Mesenteric fat pad (tissue), 1 donor: Measurements from ENCODE around the gene LIPH. TPM values are rescaled to one million over a fixed set of nuclear protein-coding genes. Genes with fewer than 3 reads are reported as not detected.
"Not testable (repeated sequence)": the region's sequence is repeated elsewhere in the genome, so short reads cannot be mapped to it uniquely, and the experiment has no call there.

Experiments used
- DNase-seq: peaks from one replicate; pipeline ENCODE4 v3.0.0-alpha.2; 2020; ENCODE audit warnings: low spot score
- total RNA-seq: library from RNA; stranded (reverse); fragmentation: NEBNext Ultra II Directional; extraction: Animal tissue kit (Norgen Biotek cat#: 25700); gene quantifications from one replicate; pipeline ENCODE4 v1.2.1, GENCODE V29; 2021
- donor health status: DM: yes; HTN: yes; CAD: no.

Gene LIPH
- total RNA-seq, 1 donor from 2014 or later: 0.48 TPM

DNA sequence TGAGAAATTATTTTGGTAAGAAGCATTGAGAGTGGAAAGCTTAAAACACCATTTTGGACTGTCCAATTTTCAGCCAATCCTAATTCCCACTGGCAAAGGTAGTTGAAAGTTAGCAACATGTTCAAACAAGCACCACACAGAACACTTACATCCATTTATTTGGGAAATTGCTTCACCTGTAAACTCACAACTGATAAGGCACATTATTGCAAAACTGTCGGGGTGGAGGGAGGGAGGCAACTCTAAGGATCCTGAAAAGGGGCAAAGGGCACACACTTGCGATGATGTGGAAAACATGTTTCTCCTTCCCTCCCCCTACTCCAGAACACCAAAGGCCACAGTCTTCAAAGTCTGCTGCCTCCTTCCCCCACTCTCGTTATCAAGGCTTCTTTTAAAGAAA is 62.9 kb downstream of the LIPH start:
- DNase-seq: no peak

GRCh38 chr3:185488465-185488864 is 63.9 kb downstream of the LIPH start:
- no peak for DNase-seq

GRCh38 chr3:185486394-185486793 is 66.0 kb downstream of the LIPH start:
- DNase-seq: no peak

DNA sequence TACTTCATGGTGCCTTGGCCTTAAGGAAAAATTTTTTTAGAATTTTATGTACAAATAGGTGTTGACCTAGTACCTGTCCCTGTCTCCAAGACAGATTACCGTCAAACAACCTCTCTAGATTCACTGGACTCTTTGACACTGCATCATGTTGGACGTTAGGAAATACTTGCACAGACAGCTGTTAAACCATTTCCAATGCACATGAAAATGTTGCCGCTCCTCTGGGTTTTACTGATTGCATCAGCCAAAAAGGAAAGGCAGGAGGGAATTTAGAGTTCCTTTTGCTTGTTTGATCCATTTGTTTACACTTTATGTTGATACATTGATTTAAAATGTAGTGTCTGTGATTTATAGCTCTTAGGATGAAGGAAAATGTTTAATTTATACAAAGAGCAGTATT is 68.1 kb downstream of the LIPH start:
- no peak for DNase-seq

DNA sequence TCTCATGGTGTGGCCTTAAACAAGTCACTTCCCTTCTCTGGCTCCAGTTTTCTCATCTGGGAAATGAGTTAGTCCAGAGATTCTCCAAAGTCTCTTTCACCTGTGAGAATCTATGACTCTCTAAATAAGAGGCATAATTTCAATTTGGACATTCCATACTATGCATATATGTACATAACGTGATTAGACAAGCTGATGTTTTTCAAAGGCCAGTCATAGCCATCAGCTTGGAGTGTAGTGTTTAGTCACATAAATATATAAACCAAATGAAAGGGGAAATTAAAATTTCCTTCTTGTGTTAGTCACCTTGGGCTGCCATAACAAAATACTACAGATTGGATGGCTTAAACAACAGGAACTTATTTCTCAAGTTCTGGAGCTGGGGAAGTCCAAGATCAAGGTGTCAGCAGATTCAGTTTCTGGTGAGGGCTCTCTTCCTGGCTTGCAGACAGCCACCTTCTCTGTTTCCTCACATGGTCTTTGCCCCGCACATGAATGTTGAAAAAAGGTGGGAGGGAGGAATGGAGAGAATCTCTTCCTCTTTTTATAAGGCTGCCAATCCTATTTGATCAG is 72.9 kb downstream of the LIPH start:
- DNase-seq: no peak

DNA sequence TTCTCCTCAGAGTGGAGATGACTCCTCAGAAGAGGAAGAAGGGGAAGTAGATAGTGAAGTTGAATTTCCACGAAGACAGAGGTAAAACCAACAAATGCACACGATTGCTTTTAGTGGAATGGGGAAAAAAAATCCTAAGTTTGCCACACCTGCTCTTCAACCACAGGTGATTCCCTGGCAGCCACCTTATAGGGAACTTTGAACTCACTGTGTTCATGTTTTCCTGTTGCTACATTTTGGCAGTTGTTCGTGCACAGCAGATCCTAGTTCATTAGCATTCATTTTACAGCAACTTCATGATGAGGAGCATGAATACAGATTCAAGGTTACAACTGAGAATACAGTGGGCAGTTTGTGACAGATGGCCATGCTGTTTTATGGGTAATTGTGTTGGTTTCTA is 75.1 kb downstream of the LIPH start:
- DNase-seq: no peak

- not testable (repeated sequence) for DNase-seq
These were observed 77.5 kb downstream of the LIPH start for GRCh38 chr3:185474922-185475321.

DNA sequence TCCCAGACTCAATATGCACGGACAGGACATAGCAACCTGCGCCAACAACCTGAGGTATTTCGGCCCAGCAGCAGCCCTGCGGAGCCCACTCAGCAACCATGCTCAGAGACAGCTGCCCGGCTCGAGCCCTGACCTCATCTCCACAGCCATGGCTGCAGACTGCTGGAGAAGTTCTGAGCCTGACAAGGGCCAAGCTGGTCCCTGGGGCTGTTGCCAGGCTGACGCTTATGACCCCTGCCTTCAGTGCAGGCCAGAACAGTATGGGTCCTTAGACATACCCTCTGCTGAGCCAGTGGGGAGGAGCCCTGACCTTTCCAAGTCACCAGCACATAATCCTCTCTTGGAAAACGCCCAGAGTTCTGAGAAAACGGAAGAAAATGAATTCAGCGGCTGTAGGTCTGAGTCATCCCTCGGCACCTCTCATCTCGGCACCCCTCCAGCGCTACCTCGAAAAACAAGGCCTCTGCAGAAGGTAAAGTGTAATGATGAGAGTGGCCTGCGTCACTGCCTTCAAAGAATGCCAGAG is 79.0 kb downstream of the LIPH start:
- no peak for DNase-seq

DNA sequence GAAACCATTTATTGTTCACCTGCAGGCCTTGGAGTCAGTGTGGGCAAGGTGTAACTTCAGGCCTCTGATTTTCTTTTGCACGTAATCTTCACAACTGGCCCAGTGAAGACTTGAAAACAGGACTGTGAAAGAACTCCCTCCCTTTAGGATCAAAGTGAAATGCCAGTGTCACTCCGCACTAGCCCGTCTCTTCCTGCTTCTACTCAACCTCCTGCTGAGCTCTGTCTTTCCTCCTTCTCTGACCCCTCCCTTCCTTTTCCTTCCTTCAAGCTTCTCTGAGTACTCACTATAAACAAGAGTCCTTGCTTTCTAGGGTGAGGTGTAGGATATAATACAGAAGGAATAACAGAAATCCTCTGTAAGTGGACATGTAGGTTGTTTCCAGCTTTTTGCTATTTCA is 82.1 kb downstream of the LIPH start:
- no peak for DNase-seq

GRCh38 chr3:185469542-185469941 is 82.8 kb downstream of the LIPH start:
- no peak for DNase-seq

GRCh38 chr3:185466123-185466522 is 86.3 kb downstream of the LIPH start:
- not testable (repeated sequence) for DNase-seq

DNA sequence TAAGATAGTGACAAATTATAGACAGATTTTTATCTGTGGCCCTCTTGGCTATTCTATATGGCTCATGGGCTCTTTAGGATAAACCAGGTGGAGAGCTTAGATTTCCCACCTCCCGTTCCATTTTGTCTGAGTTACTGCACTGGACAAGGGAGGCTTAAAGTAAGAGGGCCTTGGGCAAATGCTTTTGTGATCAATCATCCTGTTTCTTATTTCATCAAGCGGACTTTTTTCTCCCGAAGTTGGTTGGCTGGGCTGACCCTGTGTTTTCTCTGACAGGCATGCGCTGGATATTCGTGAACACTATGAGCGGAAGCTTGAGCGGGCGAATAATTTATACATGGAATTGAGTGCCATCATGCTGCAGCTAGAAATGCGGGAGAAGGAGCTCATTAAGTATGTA is 86.9 kb downstream of the LIPH start:
- no peak for DNase-seq

- no peak for DNase-seq
These were observed 91.6 kb downstream of the LIPH start for GRCh38 chr3:185460719-185461350.

- no peak for DNase-seq
These were observed 92.1 kb downstream of the LIPH start for GRCh38 chr3:185460309-185460708.

DNA sequence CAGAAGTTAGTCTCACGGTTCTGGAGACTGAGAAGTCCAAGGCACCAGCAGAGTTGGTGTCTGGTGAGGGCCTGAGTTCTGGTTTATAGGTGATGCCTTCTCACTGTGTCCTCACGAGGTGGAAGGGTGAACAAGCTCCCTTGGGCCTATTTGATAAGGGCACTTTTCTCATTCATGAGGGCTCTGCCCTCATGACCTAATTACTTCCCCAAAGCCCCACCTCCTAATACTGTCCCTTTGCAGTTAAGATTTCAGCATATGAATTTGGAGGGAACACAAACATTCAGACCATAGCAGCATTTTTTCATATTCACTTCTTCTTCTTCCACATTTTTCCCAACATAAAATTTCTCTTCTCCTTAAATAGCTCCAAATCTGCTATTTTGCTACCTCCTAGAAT is 95.0 kb downstream of the LIPH start:
- DNase-seq: no peak

Other genes with a start within 250 kb of the LIPH start
- 23.7 TPM for gene MAP3K13, start 189.5 kb downstream of the LIPH start, total RNA-seq
- gene TMEM41A, start 53.6 kb downstream of the LIPH start, total RNA-seq: 17.9 TPM
- gene SENP2, start 33.7 kb upstream of the LIPH start, total RNA-seq: 51.1 TPM